GM12873 (cell line): ENCODE results near the gene CTU1.

Experiments
- CTCF ChIP-seq: IDR thresholded peaks from 2 replicates; pipeline ENCODE4 v1.5.1; 2012; ENCODE audit warnings: low read depth, mild to moderate bottlenecking, moderate library complexity, low read length, control low read depth; ENCODE audit not compliant: insufficient read depth; ENCODE audit errors: missing control alignments

The CTU1 gene

GRCh38 chr19:51086153-51086850, 21.9 kb downstream of the CTU1 start:
- no peak for TF ChIP-seq CTCF

- no peak for TF ChIP-seq CTCF
These were observed 23.7 kb downstream of the CTU1 start for GRCh38 chr19:51084505-51084904.

GRCh38 chr19:51083783-51084182, 24.4 kb downstream of the CTU1 start:
- TF ChIP-seq CTCF, result no peak

GRCh38 chr19:51083181-51083580, 25.0 kb downstream of the CTU1 start:
- TF ChIP-seq CTCF, result no peak

GRCh38 chr19:51082611-51083010, 25.6 kb downstream of the CTU1 start, which contains the start of gene KLK14:
TSS of gene KLK14 (minus strand) at chr19:51082887. CDS start at chr19:51082614, 273 bp downstream.
- TF ChIP-seq CTCF, result no peak

GRCh38 chr19:51081476-51081875, 26.7 kb downstream of the CTU1 start:
- no peak for TF ChIP-seq CTCF

- TF ChIP-seq CTCF, result no peak
These were observed 28.6 kb downstream of the CTU1 start for GRCh38 chr19:51079481-51080110.
